ENCODE measurements around the gene KRT15.

The KRT15 gene

GRCh38 chr17:41484920-41485904, 33.5 kb downstream of the KRT15 start:
- no peaks in the 10 kb centered on the region for H3K36me3 ChIP-seq (ENCODE audit: control insufficient read depth in 1 of 2, insufficient read depth in 2 of 2, low read depth in 1 of 2, low read length in 2 of 2)
- H3K4me3 ChIP-seq (ENCODE audit: insufficient read depth in 1 of 2, low read depth in 1 of 2, low read length in 2 of 2) = no peak overlapping the region
- no peak overlapping the region for H2BK120ac ChIP-seq (ENCODE audit: low read depth, low read length)
- H3K23ac ChIP-seq (ENCODE audit: low read length in 2 of 2) = peak overlapping the region in 1 of 2 experiments; percentile 57
- H3K27ac ChIP-seq (ENCODE audit: low read length, poor library complexity, severe bottlenecking) = no peak overlapping the region
- 84% methylated on average over 8 of the region's 8 CpGs for WGBS
- H2BK15ac ChIP-seq (ENCODE audit: low read depth, poor library complexity, severe bottlenecking) = no peak overlapping the region
- no peak for DNase-seq
- peaks cover 0 to 43% of the 10 kb centered on the region in 2 experiments for H3K27me3 ChIP-seq (ENCODE audit: control insufficient read depth in 1 of 2, insufficient read depth in 1 of 2, low read length in 2 of 2)
- peaks cover 2% of the 10 kb centered on the region for H3K4me1 ChIP-seq (ENCODE audit: control insufficient read depth, insufficient read depth, low read depth, low read length)
- no peak overlapping the region for H2AK5ac ChIP-seq (ENCODE audit: low read length, severe bottlenecking)
- no peaks in the 10 kb centered on the region for H3K9me3 ChIP-seq (ENCODE audit: control insufficient read depth, low read length)
- no peak overlapping the region for H2AFZ ChIP-seq (ENCODE audit: low read depth, low read length)
- no peak overlapping the region for H3K4ac ChIP-seq (ENCODE audit: low read depth in 1 of 2, low read length in 2 of 2)
- H3K4me2 ChIP-seq (ENCODE audit: low read length, poor library complexity, severe bottlenecking) = no peak overlapping the region
- no peak overlapping the region for H4K91ac ChIP-seq (ENCODE audit: low read length)
- no peak overlapping the region for H2BK5ac ChIP-seq (ENCODE audit: low read depth, low read length, poor library complexity, severe bottlenecking)
- H3K18ac ChIP-seq (ENCODE audit: low read depth in 1 of 2, low read length in 2 of 2) = no peak overlapping the region
- H3K79me1 ChIP-seq (replicated peaks; ENCODE audit: low read length, poor library complexity, severe bottlenecking) = no peaks in the 10 kb centered on the region
- no peak overlapping the region for H3K9ac ChIP-seq (ENCODE audit: low read length)
- H3K14ac ChIP-seq (ENCODE audit: low read length in 2 of 2) = peak overlapping the region in 1 of 2 experiments; percentile 0
- no peak overlapping the region for H4K8ac ChIP-seq (ENCODE audit: low read length)
- H2BK12ac ChIP-seq (ENCODE audit: low read length in 2 of 2) = no peak overlapping the region

GRCh38 chr17:41483991-41484826, 34.5 kb downstream of the KRT15 start:
- H3K27ac ChIP-seq (ENCODE audit: low read length, poor library complexity, severe bottlenecking) = no peak overlapping the region
- H2BK15ac ChIP-seq (ENCODE audit: low read depth, poor library complexity, severe bottlenecking) = no peak overlapping the region
- DNase-seq = no peak
- H3K79me1 ChIP-seq (replicated peaks; ENCODE audit: low read length, poor library complexity, severe bottlenecking) = no peaks in the 10 kb centered on the region
- peaks cover 0 to 49% of the 10 kb centered on the region in 2 experiments for H3K27me3 ChIP-seq (ENCODE audit: control insufficient read depth in 1 of 2, insufficient read depth in 1 of 2, low read length in 2 of 2)
- no peak overlapping the region for H3K23ac ChIP-seq (ENCODE audit: low read length in 2 of 2)
- H3K9ac ChIP-seq (ENCODE audit: low read length) = no peak overlapping the region
- H3K36me3 ChIP-seq (ENCODE audit: control insufficient read depth in 1 of 2, insufficient read depth in 2 of 2, low read depth in 1 of 2, low read length in 2 of 2) = no peaks in the 10 kb centered on the region
- H3K18ac ChIP-seq (ENCODE audit: low read depth in 1 of 2, low read length in 2 of 2) = no peak overlapping the region
- H3K14ac ChIP-seq (ENCODE audit: low read length in 2 of 2) = no peak overlapping the region
- H2AFZ ChIP-seq (ENCODE audit: low read depth, low read length) = no peak overlapping the region
- H2BK5ac ChIP-seq (ENCODE audit: low read depth, low read length, poor library complexity, severe bottlenecking) = no peak overlapping the region
- H4K8ac ChIP-seq (ENCODE audit: low read length) = no peak overlapping the region
- H3K4me2 ChIP-seq (ENCODE audit: low read length, poor library complexity, severe bottlenecking) = no peak overlapping the region
- H2BK12ac ChIP-seq (ENCODE audit: low read length in 2 of 2) = no peak overlapping the region
- 89% methylated on average over 7 of the region's 7 CpGs for WGBS
- no peak overlapping the region for H2BK120ac ChIP-seq (ENCODE audit: low read depth, low read length)
- no peak overlapping the region for H3K4ac ChIP-seq (ENCODE audit: low read depth in 1 of 2, low read length in 2 of 2)
- peaks cover 2% of the 10 kb centered on the region for H3K4me1 ChIP-seq (ENCODE audit: control insufficient read depth, insufficient read depth, low read depth, low read length)
- no peak overlapping the region for H4K91ac ChIP-seq (ENCODE audit: low read length)
- H3K9me3 ChIP-seq (ENCODE audit: control insufficient read depth, low read length) = no peaks in the 10 kb centered on the region
- no peak overlapping the region for H3K4me3 ChIP-seq (ENCODE audit: insufficient read depth in 1 of 2, low read depth in 1 of 2, low read length in 2 of 2)
- no peak overlapping the region for H2AK5ac ChIP-seq (ENCODE audit: low read length, severe bottlenecking)

- Histone ChIP-seq H3K27ac (ENCODE audit: low read length, poor library complexity, severe bottlenecking) (no peak overlapping the region), H3K9ac (ENCODE audit: low read length) (no peak overlapping the region), H2BK5ac (ENCODE audit: low read depth, low read length, poor library complexity, severe bottlenecking) (no peak overlapping the region), H2BK120ac (ENCODE audit: low read depth, low read length) (no peak overlapping the region), H3K4ac (ENCODE audit: low read depth in 1 of 2, low read length in 2 of 2) (no peak overlapping the region), H3K9me3 (ENCODE audit: control insufficient read depth, low read length) (no peaks in the 10 kb centered on the region), H2AK5ac (ENCODE audit: low read length, severe bottlenecking) (no peak overlapping the region), H3K23ac (ENCODE audit: low read length in 2 of 2) (no peak overlapping the region), H3K14ac (ENCODE audit: low read length in 2 of 2) (no peak overlapping the region), H2BK15ac (ENCODE audit: low read depth, poor library complexity, severe bottlenecking) (no peak overlapping the region), H3K4me3 (ENCODE audit: insufficient read depth in 1 of 2, low read depth in 1 of 2, low read length in 2 of 2) (no peak overlapping the region), H3K79me1 (replicated peaks; ENCODE audit: low read length, poor library complexity, severe bottlenecking) (no peaks in the 10 kb centered on the region), H3K36me3 (ENCODE audit: control insufficient read depth in 1 of 2, insufficient read depth in 2 of 2, low read depth in 1 of 2, low read length in 2 of 2) (no peaks in the 10 kb centered on the region), H3K4me1 (ENCODE audit: control insufficient read depth, insufficient read depth, low read depth, low read length) (no peaks in the 10 kb centered on the region), H2BK12ac (ENCODE audit: low read length in 2 of 2) (no peak overlapping the region), H2AFZ (ENCODE audit: low read depth, low read length) (no peak overlapping the region), H4K8ac (ENCODE audit: low read length) (no peak overlapping the region), H3K18ac (ENCODE audit: low read depth in 1 of 2, low read length in 2 of 2) (no peak overlapping the region), H4K91ac (ENCODE audit: low read length) (no peak overlapping the region), H3K27me3 (ENCODE audit: control insufficient read depth in 1 of 2, insufficient read depth in 1 of 2, low read length in 2 of 2) (peaks cover 0 to 56% of the 10 kb centered on the region in 2 experiments), H3K4me2 (ENCODE audit: low read length, poor library complexity, severe bottlenecking) (no peak overlapping the region)
- no peak for DNase-seq
- 73% methylated on average over 9 of the region's 9 CpGs for WGBS
Measured at GRCh38 chr17:41483531-41483930, 35.2 kb downstream of the KRT15 start.

GRCh38 chr17:41481036-41481435, 37.7 kb downstream of the KRT15 start, which contains the start of gene KRT35:
Gene KRT35 (minus strand): TSS chr17:41481151. CDS start chr17:41481097, 54 bp downstream.
- H4K91ac ChIP-seq (ENCODE audit: low read length) = no peak within 1 kb of the TSS
- no peak within 1 kb of the TSS for H2BK120ac ChIP-seq (ENCODE audit: low read depth, low read length)
- H3K18ac ChIP-seq (ENCODE audit: low read depth in 1 of 2, low read length in 2 of 2) = no peak within 1 kb of the TSS
- H3K27me3 ChIP-seq (ENCODE audit: control insufficient read depth in 1 of 2, insufficient read depth in 1 of 2, low read length in 2 of 2) = peaks cover 0 to 62% of the 10 kb centered on the region in 2 experiments
- no peak within 1 kb of the TSS for H3K14ac ChIP-seq (ENCODE audit: low read length in 2 of 2)
- no peak within 1 kb of the TSS for H2BK12ac ChIP-seq (ENCODE audit: low read length in 2 of 2)
- no peak within 1 kb of the TSS for H3K4me2 ChIP-seq (ENCODE audit: low read length, poor library complexity, severe bottlenecking)
- no peaks in the 10 kb centered on the region for H3K4me1 ChIP-seq (ENCODE audit: control insufficient read depth, insufficient read depth, low read depth, low read length)
- no peak within 1 kb of the TSS for H2BK15ac ChIP-seq (ENCODE audit: low read depth, poor library complexity, severe bottlenecking)
- H3K79me1 ChIP-seq (replicated peaks; ENCODE audit: low read length, poor library complexity, severe bottlenecking) = no peaks in the 10 kb centered on the region
- H3K9ac ChIP-seq (ENCODE audit: low read length) = no peak within 1 kb of the TSS
- H3K27ac ChIP-seq (ENCODE audit: low read length, poor library complexity, severe bottlenecking) = no peak within 1 kb of the TSS
- no peak within 1 kb of the TSS for H4K8ac ChIP-seq (ENCODE audit: low read length)
- no peak within 1 kb of the TSS for H2AFZ ChIP-seq (ENCODE audit: low read depth, low read length)
- no peak within 1 kb of the TSS for H3K4ac ChIP-seq (ENCODE audit: low read depth in 1 of 2, low read length in 2 of 2)
- no peak within 1 kb of the TSS for H2BK5ac ChIP-seq (ENCODE audit: low read depth, low read length, poor library complexity, severe bottlenecking)
- H3K4me3 ChIP-seq (ENCODE audit: insufficient read depth in 1 of 2, low read depth in 1 of 2, low read length in 2 of 2) = no peak within 1 kb of the TSS
- 100% methylated on average over 2 of the region's 2 CpGs for WGBS
- no peaks in the 10 kb centered on the region for H3K36me3 ChIP-seq (ENCODE audit: control insufficient read depth in 1 of 2, insufficient read depth in 2 of 2, low read depth in 1 of 2, low read length in 2 of 2)
- no peak within 1 kb of the TSS for H3K23ac ChIP-seq (ENCODE audit: low read length in 2 of 2)
- H3K9me3 ChIP-seq (ENCODE audit: control insufficient read depth, low read length) = no peaks in the 10 kb centered on the region
- no peak within 1 kb of the TSS for H2AK5ac ChIP-seq (ENCODE audit: low read length, severe bottlenecking)
- DNase-seq = no peak
